ENCODE results near the gene CHDH.
A peak's percentile ranks its signal among the peaks of the same experiment; 100 is the strongest.

The CHDH gene, protein sequence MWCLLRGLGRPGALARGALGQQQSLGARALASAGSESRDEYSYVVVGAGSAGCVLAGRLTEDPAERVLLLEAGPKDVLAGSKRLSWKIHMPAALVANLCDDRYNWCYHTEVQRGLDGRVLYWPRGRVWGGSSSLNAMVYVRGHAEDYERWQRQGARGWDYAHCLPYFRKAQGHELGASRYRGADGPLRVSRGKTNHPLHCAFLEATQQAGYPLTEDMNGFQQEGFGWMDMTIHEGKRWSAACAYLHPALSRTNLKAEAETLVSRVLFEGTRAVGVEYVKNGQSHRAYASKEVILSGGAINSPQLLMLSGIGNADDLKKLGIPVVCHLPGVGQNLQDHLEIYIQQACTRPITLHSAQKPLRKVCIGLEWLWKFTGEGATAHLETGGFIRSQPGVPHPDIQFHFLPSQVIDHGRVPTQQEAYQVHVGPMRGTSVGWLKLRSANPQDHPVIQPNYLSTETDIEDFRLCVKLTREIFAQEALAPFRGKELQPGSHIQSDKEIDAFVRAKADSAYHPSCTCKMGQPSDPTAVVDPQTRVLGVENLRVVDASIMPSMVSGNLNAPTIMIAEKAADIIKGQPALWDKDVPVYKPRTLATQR

DNA sequence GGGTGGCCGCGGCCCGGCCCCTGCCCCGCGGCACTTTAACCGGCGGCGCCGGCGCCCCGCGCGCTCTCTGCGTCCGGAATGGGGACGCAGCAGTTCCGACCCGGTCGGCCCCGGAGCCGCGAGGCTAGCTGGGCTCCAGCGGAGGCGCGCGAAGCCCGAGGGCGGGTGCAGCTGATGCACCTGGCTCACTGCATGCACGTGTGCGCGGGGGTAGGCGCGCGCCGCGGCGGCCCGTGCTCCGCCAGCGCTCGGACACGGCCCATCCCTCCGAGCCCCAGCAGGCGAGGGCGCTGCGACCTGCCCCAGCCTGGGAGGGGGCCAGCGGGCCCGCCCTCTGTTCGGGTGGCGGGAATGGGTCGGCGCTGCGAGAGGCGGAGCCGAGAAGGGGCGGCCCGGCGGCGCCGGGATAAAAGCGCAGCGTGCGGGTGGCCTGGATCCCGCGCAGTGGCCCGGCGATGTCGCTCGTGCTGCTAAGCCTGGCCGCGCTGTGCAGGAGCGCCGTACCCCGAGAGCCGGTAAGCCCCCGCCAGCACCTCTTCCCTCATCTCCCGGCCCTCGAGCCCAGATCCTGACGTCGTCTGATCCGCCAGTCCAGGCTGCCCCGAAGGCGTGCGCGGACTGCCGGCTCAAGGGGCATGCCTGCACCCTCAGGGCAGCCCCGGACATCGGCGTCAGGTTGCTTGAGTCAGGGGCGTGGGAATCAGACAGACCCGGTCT, at the start of gene CHDH, which contains the start of gene IL17RB:
TSS of gene CHDH (minus strand) at position 286 of the 717 bp plus-strand sequence. CDS start 22,411 bp downstream, outside the sequence.
TSS of gene IL17RB (plus strand) at position 435 of the 717 bp plus-strand sequence. CDS start at position 456, 21 bp downstream.
- peak; percentile 25 for DNase-seq

DNA sequence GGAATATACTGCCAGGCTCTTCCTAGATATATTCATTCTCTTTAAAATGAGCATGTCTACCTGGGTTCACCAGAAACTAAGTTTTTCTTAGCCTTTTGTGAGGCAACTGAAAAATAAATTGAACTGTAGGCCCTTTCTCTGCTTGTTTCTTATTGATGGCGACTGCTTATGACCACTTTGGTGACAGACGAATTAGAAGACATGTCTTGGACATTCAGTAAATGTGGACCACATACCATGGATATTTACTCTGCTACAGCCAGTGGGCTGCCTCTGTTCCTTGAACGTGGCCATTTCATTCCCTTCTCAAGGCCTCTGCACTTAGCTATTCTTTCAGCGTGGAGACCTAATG, 46.0 kb upstream of the CHDH start:
- DNase-seq: no peak

DNA sequence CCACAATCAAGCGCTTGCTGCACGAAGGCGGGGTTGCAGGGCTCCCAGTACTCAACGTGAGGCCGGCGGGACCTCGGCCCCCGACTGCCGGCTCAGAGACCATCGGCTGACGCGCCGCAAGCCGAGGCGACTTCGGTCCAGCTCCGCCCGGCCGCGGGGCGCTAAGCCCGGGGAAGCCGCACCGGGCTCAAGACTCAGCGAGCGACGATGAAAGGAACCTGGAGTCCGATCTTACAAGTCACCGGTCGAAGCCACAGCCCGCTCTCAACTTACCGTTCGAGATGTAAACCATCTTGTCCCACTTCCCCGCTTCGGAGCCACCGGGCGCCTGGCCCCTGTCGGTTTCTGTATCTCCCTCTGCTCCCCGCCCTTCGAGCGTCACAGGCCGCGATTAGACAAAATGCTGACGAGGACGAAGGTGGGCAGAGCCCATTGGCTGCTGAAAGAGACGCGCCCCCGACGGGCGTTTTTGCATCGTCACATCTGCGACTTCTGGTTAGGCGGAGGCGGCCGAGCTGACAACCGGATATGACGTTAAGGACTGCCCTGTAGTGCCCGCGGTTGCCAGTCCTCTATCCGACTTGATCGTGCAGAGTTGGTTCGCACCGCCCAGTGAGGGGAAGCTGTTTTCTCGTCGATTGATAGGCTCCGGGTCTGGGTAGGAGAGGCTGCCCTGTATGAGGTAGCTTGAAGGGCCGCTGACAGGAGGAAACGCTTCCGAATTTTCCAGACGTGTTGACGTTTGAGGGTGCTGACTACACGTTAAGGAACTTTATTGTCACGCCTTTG, 45.5 kb upstream of the CHDH start, which contains the start of gene SELENOK:
TSS of gene SELENOK (minus strand) at position 363 of the 789 bp plus-strand sequence.
- peak; percentile 95 for DNase-seq

DNA sequence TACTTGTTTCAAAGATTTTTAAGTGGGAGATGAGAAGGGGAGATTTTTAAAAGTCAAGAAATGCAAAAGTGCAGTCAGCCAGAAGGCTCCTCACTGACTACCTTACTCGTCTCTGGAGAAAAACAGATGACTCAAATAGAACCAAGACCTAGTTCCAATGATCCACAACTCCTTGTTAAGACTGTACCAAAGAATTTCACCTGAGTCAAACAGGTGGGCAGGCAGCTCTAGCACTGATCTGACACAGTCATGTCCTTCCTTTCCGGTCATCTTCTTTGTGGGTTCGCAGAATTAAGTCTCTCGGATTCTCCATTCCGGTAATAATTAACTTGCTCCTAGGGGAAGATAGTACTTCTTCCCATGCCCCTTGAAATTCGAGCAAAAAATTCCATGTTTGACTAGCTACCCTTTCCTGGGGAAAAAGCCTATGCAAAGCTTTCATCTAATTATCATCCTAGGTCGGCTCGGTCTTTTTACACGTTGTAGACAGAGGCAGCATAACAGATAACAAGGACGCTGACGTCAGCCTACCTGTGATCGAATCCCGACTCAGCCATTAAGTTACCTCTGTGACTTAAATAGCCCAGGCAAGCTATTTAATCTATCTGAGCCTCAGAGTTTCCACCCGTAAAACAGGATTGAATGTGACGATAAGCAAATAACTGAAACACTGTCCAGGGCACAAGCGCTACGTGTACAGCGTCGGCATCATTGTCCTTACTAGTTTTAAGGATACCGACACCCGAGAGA, 44.7 kb upstream of the CHDH start:
- DNase-seq: peak; percentile 4

DNA sequence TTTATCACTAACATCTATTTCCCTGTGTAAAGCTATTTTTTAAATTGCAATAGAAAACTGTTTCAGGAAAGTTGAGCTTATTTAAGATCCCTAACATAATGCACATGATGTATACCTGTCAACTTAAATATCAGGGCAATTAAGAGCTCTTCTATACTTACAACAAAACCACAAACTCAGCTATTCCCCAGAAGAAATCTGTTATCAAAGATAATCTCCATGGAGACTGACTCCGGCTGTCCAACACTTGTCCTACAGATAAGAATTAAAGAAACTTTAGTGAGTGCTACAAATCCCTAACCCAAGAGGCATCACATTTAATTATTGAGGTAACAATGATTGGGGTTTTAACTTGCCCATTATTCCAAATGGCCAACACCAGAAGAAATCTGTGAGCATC, 42.0 kb upstream of the CHDH start:
- no peak for DNase-seq

DNA sequence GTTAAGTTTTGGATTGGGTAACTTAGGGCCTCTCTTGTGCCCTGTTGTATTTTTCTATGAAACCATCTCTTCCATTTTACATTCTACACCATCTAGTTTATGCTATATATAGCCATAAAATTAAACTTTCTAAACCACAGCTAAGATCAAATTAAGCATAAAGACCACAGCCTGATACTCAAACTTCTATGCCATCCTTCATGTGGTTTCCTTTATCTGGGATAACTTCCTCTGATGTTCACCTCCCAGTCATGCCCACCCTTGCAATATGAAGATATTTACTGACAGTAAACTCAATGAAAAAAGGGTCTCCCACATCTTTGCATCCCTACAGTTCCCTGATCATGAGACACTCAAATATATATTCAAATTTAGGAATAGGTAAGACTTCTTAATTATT, 41.2 kb upstream of the CHDH start:
- DNase-seq: no peak

DNA sequence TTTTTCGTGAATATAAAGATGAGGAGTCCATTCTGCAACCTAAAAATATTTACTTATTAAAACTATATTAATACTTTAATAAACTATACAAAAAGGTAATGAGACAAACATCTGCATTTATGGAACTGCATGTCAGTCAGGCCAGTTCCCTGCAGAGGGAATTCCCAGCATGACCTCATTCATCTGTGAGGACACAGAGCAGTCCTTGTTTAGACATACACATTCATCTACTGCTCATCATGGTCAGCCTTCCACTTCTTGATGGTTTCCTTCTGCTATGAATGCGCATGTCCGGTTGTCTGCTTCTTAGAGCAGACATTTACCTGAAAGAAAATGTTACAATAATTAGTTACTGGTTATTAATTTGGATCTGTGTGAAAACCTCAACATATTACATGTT, 39.0 kb upstream of the CHDH start:
- DNase-seq: no peak

DNA sequence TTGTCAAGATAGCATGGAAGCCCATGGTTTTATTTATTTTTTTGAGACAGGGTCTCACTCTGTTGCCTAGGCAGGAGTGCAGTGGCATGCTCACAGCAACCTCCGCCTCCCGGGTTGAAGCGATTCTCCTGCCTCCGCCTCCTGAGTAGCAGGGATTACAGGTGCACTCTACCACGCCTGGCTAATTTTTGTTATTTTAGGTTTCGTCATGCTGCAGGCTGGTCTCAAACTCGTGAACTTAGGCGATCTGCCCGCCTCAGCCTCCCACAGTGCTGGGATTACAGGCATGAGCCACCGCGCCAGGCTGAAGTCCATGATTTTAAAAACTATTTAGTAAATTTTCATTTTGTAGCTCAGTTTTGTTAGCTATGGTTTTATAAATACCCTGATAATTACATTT, 38.4 kb upstream of the CHDH start:
- no peak for DNase-seq

DNA sequence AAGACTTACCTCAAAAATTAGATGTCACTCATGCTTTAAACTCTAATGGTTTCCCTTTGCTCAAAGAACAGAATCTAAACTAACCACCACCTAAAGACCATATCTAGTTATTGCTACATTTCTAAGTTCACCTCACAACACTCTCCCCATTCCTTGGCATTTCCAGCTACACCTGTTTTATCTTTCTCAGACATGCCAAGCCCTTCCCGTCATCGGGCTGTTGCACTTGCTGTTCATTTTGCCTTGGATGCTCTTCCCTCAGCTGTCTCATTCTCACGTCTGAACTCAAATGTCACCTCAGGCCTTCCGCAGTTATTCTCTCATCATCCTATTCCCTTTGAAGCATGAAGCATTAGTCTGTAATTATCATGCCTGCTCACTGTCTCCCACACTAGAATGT, 36.8 kb upstream of the CHDH start:
- no peak for DNase-seq

DNA sequence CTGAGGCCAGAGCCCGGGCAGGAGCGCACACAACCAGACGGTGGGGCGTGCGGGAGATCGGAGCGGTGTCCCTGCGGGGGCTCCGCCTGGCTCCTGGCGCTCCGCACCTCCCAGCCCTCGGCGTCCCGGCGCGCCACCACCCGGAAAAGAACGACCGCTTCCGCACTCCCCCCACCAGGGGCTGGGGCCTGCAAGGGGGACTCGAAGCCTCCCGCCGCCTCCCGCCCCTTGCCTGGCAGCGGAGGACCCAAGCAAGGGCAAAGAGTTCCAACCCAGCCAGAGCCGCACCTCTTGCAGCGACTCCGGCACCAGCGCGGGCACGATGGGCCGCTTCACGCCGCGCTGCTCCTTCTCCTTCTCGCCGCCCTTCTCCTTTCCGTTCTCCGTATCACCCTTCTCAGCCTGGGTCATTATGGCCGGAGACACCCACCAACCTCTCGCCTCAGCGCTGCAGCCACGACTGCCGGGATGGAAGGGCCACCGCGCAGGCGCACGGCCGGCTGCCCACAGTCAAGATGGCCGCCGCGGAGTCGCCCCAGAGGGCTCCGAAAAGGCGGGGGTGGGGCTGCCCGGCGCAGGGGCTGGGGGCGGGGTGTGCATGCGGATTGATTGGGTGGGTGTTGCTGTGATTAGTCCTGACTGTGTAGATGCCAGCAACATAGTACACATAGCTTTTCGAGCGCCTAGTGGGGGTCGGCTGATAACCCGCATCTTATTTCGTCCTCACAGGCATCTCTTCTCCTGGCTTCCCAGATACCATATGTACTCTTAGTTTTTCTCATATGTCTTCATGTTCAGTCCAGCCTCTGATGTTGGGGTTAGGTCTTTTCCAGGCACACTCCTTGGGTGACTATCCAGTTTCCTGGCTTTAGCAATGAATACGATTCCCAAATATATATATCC, 35.7 kb upstream of the CHDH start, which contains the start of gene ACTR8:
TSS of gene ACTR8 (minus strand) at position 462 of the 903 bp plus-strand sequence. CDS start at position 411, 51 bp downstream.
- peak; percentile 55 for DNase-seq

DNA sequence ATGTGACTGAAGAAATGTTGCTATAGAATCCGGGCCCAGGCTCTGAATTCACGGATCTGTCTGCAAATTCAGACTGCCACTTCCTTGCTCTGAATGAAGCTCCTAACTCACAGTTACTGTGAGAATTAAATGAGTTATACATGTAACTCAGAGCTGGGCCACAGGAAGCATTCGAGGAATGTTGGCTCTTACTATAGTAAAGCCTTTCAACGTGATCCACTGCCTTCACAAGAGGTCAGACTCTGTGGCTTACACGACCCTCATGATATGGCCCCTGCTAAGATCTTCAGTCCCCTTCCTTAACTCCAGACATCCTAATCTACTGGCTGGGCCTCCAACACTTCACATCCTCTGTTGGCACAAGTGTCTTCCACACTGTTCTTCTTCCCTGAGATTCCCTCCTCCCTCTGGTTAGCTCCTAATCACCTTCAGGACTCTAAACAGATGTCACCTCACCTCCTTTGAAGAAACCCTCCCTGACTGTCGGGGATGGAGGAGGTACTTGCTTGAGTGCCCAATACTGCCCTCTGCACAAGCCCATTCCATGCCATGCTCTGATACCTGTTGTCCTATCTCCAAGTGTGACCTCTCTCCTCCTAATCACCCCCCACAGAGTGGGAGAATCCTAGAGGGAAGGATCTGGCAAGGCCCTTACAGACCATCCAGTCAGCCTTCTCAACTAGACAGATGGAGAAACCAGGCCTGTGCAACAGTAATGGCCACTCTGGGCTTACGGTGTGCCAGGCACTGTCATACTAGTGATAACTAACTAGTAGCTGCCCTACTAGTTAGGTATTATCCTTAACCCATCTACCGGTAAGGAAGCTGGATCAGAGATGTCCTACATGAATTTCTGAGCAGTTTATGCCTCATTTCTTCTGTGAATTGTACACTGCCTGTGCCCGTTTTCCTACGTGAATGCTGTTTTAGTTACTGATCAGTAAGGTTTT, 34.5 kb upstream of the CHDH start:
- DNase-seq: no peak

DNA sequence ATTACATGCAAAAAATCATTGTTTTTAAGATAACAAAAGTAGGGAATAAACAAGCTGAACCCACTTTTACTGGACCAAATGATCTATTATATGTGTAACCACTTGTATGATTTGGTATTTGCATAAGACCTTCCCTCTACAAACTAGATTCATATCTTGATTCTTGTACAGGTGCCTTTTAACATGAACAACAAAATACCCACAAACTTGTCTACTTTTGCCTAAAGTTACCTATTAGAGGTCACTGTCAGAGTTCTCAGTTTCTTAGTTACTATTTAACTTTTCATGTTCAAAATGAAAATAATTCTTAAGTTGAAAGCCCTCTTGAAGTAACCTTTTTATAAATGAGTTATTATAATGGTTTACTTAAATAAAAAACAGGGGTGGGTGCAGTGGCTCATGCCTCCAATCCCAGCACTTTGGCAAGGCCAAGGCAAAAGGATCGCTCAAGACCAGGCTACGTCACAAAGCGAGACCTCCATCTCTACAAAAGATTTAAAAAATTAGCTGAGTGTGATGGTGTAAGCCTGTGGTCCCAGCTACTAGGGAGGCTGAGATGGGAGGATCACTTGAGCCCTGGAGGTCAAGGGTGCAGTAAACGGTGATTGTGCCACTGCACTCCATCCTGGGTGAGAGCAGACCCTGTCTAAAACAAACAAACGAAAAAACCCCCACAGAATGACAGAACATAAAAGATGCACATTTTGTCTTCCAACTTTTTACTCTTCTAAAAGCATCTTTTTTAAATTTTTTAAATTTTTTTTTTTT, 19.7 kb upstream of the CHDH start:
- DNase-seq: no peak

DNA sequence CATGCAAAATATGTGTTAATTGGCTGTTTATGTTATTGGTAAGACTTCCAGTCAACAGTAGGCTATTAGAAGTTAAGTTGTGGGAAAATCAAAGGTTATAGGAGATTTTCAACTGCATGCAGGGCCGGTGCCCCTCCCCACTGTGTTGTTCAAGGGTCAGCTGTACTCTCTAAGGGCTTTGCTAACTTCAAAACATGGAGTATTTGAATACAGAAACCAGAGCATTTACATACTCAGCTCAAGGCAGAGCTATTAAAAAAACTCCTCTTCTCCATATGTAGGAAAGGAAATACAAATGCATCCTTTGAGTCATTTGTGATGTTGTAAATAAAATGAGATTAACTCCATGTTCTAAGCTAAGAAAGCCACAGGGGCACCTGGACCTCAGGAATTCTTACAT, 16.9 kb upstream of the CHDH start:
- DNase-seq: no peak

DNA sequence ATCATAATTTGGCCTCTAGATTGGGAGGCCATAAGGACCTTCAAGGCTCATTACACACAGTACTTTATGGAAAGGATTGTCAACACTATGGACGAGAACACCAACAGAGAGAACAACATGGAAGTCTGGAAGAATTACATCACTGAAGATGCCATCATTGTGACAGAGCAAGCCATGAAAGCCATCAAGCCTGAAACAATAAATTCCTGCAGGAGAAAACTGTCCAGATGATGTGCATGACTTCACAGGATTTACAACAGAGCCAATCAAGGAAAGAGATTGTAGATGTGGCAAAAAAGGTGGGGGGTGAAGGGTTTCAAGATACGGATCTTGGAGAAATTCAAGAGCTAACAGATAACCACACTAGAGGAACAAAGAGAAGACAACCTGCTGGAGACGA, 16.0 kb upstream of the CHDH start:
- DNase-seq: no peak

DNA sequence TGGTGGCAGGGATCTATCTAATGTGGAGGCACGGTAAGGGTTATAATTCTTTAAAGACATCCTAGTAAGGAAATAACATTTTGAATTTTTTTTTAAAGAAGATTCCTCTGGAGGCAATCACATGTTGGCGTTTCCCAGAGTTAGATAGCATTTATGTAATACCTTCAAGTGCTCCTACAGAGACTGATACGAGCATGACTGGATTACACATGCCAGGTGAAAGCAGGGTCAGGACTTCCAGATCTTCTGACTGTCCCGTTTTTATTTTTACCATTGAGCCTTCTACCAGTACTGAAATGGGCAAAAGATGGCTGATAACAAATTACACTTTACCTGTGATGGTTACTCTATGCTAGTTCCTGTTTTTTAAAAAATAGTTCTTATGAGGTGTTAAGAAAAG, 14.0 kb upstream of the CHDH start:
- no peak for DNase-seq

DNA sequence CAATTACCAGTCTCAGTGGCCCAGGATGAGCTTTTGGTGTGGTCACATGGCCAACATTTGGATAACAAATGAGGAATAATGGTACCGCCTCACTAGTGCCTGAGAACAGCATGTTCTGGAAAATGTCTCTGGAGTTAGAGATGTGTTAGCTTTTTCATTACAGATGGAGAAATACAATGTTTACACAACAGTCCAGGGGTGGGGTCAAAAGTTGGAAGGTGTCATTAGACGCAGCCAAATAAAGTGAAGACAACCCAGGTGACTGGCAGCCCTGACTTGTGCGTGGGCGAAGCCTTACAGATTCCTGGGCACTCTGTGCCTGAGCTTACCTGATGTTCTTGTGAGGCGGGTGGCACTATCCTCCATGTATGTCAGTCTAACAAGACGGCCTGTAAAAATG, 13.0 kb upstream of the CHDH start:
- no peak for DNase-seq

DNA sequence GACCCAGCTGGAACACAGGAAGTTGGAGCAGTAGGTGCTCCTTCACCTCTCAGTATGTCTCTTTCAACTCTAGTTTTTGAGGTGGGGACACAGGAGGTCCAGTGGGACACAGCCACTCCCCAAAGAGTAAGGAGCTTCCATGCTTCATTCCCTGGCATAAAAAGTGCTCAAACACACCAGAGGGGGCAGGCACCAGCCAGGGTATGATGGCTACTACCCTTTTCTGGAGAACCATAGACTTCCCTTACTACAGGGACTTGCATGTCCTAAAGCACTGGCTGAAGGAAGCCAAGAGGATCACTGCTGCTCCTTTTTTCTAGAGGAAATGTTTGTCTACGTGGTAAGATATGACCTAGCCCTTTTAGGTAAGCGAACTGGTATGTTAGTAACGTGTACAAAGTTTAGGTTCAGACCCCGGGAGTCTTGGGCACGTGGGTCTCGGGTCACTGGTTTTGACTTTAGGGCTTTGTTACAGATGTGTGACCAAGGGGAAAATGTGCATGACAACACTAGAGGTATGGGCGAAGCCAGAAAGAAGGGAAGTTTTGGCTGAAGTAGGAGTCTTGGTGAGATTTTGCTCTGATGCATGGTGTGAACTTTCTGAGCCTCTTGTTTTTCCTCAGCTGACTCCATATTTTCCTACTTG, 12.0 kb upstream of the CHDH start:
- no peak for DNase-seq

DNA sequence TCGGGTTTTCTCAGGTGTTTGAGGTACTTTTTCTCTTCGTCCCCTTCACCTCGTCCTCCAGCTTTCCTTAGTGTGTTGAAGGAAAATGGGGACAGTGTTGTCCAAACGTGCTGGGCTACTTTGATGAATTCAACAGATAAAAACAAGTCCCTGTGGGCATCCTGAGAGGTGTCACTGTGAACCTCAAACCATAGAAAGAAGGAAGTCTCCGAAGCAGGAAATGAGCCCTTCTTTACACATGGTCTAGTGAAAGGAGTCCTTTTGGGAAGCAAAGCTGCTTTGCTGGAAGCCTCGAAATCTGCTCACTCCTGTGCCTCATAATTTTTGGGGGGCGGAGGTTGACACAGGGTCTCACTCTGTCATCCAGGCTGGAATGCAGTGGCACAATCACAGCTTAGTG, 10.7 kb upstream of the CHDH start:
- no peak for DNase-seq
